Type B pancreatic cell (in vitro differentiated cells): Measurements from ENCODE around the gene ATP2A2. TPM values are rescaled to one million over a fixed set of nuclear protein-coding genes. Genes with fewer than 3 reads are reported as not detected.

Experiments used
- DNase-seq: peaks from one replicate; pipeline ENCODE4 v3.0.0; 2021; ENCODE audit warnings: mixed read lengths; ENCODE audit not compliant: unreplicated experiment; ENCODE audit errors: extremely low spot score
- H3K27ac Mint-ChIP-seq: 2 replicates; pipeline ENCODE4 v1.8.0; 2021; ENCODE audit warnings: mild to moderate bottlenecking, mixed read lengths
- H3K27me3 Mint-ChIP-seq: 2 replicates; pipeline ENCODE4 v1.8.0; 2021; ENCODE audit warnings: mixed read lengths
- H3K36me3 Mint-ChIP-seq: 2 replicates; pipeline ENCODE4 v1.8.0; 2021; ENCODE audit warnings: mixed read lengths
- H3K4me1 Mint-ChIP-seq: one replicate; pipeline ENCODE4 v1.8.0; 2021; ENCODE audit warnings: mixed read lengths; ENCODE audit not compliant: unreplicated experiment
- H3K4me3 Mint-ChIP-seq: 2 replicates; pipeline ENCODE4 v1.8.0; 2021; ENCODE audit warnings: mild to moderate bottlenecking, mixed read lengths
- H3K9me3 Mint-ChIP-seq: 2 replicates; pipeline ENCODE4 v1.8.0; 2021; ENCODE audit warnings: mixed read lengths
- total RNA-seq: library from RNA; stranded (reverse); gene quantifications from 2 replicates; pipeline ENCODE4 v1.2.1, GENCODE V29; 2021; ENCODE audit warnings: low replicate concordance
- TF ChIP-seq, protein P1 (sequence below): fragments of 200-600 bp; sonication (generic); conservative IDR thresholded peaks from 2 replicates; pipeline ENCODE4 v1.5.0; 2021; ENCODE audit warnings: antibody characterized with exemption, mild to moderate bottlenecking

The ATP2A2 gene
- total RNA-seq, 1 donor from 2014 or later, result 203 TPM

DNA sequence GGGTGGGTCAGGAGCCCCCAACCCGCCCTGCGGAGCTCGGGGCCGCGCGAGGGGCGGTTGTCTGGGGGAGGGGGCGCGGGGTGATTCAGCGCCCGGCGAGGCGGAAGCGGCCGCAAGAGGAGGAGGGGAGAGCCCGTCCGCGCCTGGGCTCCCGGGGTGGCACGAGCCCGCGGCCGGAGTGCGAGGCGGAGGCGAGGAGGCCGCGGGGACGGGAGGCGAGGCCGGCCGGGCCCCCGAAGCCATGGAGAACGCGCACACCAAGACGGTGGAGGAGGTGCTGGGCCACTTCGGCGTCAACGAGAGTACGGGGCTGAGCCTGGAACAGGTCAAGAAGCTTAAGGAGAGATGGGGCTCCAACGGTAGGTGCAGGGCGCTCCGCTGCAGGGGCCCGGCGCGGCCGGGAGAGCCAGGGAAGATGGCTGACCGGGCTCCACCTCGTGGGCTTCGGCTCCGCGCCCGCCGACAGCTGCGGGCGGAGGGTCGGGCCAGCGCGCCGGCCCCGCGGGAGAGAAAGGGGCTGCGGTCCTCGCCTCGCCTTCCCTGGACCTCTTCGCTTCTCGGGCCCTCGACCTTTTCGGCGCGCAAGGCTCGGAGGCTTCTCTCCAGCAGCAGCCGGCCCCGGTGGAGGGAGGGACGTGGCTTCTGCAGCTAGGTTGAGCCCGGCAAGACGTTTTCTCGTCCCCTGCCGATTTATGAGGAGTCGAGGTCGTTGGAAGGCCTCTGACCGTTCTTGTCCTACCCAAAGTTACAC is 677 bp downstream of the ATP2A2 start:
- peaks cover 37% of the 10 kb centered on the region for H3K36me3 Mint-ChIP-seq
- no peak for DNase-seq
- H3K4me1 Mint-ChIP-seq, result peaks cover 55% of the 10 kb centered on the region

DNA sequence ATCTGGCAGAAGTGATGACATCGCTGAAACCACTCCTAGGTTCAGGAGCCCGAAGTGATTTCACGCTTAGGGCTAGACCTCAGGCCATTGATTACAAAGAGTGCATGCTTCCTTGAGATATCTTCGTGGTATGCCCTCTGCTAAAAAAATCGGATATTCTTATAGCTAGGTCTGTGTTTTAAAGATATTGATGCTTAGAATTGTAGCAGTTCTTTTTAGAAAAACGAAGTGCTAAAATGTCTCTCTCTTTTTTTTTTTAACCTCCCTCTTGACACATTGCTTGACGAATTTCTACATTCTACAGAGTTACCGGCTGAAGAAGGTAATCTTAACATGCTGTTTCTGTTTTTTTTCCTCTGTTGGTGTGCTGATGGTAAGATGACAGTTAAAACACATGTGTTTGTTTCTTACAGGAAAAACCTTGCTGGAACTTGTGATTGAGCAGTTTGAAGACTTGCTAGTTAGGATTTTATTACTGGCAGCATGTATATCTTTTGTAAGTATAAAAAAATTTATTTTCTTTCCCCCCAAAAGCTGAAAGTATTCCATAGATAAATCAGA is 1.3 kb downstream of the ATP2A2 start:
- no peak for DNase-seq
- Mint-ChIP-seq H3K4me3 (peak overlapping the region; percentile 96), H3K27ac (peak overlapping the region; percentile 94)

More for the DNA sequence above, 677 bp downstream of the ATP2A2 start:
- Mint-ChIP-seq H3K9me3 (no peaks in the 10 kb centered on the region), H3K27me3 (no peaks in the 10 kb centered on the region), H3K4me3 (peak overlapping the region; percentile 96), H3K27ac (peak overlapping the region; percentile 94)
- TF ChIP-seq, protein P1, sequence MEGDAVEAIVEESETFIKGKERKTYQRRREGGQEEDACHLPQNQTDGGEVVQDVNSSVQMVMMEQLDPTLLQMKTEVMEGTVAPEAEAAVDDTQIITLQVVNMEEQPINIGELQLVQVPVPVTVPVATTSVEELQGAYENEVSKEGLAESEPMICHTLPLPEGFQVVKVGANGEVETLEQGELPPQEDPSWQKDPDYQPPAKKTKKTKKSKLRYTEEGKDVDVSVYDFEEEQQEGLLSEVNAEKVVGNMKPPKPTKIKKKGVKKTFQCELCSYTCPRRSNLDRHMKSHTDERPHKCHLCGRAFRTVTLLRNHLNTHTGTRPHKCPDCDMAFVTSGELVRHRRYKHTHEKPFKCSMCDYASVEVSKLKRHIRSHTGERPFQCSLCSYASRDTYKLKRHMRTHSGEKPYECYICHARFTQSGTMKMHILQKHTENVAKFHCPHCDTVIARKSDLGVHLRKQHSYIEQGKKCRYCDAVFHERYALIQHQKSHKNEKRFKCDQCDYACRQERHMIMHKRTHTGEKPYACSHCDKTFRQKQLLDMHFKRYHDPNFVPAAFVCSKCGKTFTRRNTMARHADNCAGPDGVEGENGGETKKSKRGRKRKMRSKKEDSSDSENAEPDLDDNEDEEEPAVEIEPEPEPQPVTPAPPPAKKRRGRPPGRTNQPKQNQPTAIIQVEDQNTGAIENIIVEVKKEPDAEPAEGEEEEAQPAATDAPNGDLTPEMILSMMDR, result no peak

DNA sequence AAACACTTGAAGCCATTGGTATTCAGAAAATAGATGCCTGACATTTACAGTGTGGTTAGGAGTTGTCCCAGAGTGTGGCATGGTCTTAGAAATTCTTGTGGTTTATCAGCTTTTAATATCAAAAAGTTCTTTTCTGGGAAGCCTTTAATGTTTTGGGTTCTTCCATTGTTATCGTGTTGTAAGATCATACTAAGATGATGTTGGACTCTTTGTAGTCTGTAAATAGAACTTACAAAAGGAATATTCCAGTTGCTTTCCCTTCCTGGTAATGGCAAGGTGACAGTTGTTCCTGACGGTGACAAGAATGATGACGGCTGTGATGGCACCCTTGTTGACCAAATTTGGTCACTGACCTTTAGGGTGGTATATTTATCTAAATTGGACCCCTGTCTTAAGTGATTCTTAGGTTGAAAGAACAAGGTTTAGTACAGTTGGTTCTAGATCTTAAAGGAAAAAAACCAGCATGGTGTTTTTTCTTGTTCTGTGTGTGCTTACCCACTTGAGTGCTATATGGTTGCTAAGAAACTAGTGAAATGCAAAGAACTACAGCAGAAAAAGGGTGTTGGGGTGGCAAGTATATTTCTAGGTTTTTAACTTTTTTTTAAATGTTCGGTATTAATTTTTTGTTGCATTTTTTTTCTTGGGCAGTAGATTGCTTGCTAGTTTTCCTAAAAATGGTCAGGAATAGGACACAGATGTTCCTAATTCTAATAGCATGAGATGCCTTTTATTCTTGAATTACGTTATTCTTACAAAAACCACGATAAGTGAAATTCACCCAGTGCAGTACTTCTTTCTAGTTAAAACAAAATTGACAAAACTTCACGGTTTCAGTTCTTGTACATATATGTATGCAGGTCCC is 2.1 kb downstream of the ATP2A2 start:
- TF ChIP-seq, protein P1, result no peak
- peak overlapping the region; percentile 94 for H3K27ac Mint-ChIP-seq
- no peaks in the 10 kb centered on the region for H3K27me3 Mint-ChIP-seq
- DNase-seq, result no peak
- peak overlapping the region; percentile 96 for H3K4me3 Mint-ChIP-seq
- peaks cover 40% of the 10 kb centered on the region for H3K36me3 Mint-ChIP-seq
- H3K4me1 Mint-ChIP-seq, result peaks cover 46% of the 10 kb centered on the region
- no peaks in the 10 kb centered on the region for H3K9me3 Mint-ChIP-seq

More for the DNA sequence above, 1.3 kb downstream of the ATP2A2 start:
- TF ChIP-seq, protein P1, result no peak
- H3K36me3 Mint-ChIP-seq, result peaks cover 40% of the 10 kb centered on the region
- H3K4me1 Mint-ChIP-seq, result peaks cover 54% of the 10 kb centered on the region
- H3K27me3 Mint-ChIP-seq, result no peaks in the 10 kb centered on the region
- no peaks in the 10 kb centered on the region for H3K9me3 Mint-ChIP-seq

DNA sequence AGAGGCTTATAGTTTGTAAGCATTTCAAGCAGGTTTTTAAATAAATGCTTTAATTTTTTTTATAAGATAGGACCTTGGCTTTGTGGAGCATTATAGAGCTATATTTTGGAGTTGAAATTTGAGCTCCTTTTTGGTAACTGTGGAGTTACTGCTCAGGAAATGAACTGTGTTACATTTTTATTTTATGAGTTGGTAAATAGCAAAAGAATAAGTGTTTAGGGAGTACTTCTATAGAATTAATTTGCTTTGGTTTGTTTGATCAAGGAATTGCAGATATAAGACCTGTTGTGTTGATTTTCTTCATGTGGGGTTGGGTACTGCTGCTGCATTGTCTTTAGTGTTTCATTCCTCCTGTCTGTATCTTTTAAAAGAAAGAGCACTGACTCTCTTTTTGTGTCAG is 3.5 kb downstream of the ATP2A2 start:
- Mint-ChIP-seq H3K9me3 (no peaks in the 10 kb centered on the region), H3K27ac (peak overlapping the region; percentile 25), H3K4me3 (peak overlapping the region; percentile 96), H3K27me3 (no peaks in the 10 kb centered on the region), H3K36me3 (peaks cover 50% of the 10 kb centered on the region), H3K4me1 (peaks cover 47% of the 10 kb centered on the region)
- TF ChIP-seq, protein P1, result no peak
- DNase-seq, result no peak

DNA sequence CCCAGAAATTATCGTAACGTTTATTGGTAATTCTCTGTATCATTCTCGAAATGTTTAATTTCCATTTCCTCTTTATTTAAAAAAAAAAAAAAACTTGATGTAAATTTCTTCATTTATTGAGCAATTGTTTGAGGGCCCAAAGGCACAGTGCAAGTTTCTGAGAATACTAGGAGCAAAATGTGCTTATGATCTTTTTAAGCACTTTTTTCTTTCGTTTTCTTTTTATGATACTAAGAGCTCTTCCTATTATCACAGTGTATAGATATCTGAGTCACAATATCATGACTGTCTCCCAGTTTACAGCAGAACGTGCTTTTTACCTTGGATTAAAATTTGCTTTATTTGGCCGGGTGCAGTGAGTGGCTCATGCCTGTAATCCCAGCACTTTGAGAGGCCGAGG is 5.6 kb downstream of the ATP2A2 start:
- peaks cover 53% of the 10 kb centered on the region for H3K36me3 Mint-ChIP-seq
- TF ChIP-seq, protein P1, result no peak
- H3K4me1 Mint-ChIP-seq, result peaks cover 39% of the 10 kb centered on the region
- H3K9me3 Mint-ChIP-seq, result no peaks in the 10 kb centered on the region
- DNase-seq, result no peak
- no peak overlapping the region for H3K4me3 Mint-ChIP-seq
- H3K27me3 Mint-ChIP-seq, result no peaks in the 10 kb centered on the region
- H3K27ac Mint-ChIP-seq, result no peak overlapping the region
